Fibroblast of lung (primary cell): ENCODE measurements around the gene NCKAP5. TPM values are rescaled to one million over a fixed set of nuclear protein-coding genes. Genes with fewer than 3 reads are reported as not detected.

Experiments used
- DNase-seq, 2 donors: peaks; one replicate each; pipeline versions ENCODE4 v3.0.0 to v3.0.0-alpha.2; 2010; ENCODE audit warnings: low read depth in 2 of 2
- H2AFZ ChIP-seq: 2 replicates; pipeline ENCODE4 v1.5.1; 2012; ENCODE audit warnings: low read length, control low read depth, inconsistent platforms
- H3K27ac ChIP-seq: 2 replicates; pipeline ENCODE4 v1.5.1; 2011; ENCODE audit warnings: low read length, control low read depth; ENCODE audit not compliant: insufficient read depth
- H3K27me3 ChIP-seq: 2 replicates; pipeline ENCODE4 v1.5.1; 2011; ENCODE audit warnings: mild to moderate bottlenecking, low read length; ENCODE audit not compliant: control insufficient read depth, insufficient read depth
- H3K36me3 ChIP-seq: 2 replicates; pipeline ENCODE4 v1.5.1; 2011; ENCODE audit warnings: low read length; ENCODE audit not compliant: control insufficient read depth, insufficient read depth
- H3K4me1 ChIP-seq: 2 replicates; pipeline ENCODE4 v1.5.1; 2011; ENCODE audit warnings: low read length; ENCODE audit not compliant: control insufficient read depth, insufficient read depth; ENCODE audit errors: extremely low read depth
- H3K4me2 ChIP-seq: 2 replicates; pipeline ENCODE4 v1.5.1; 2011; ENCODE audit warnings: low read length, control low read depth; ENCODE audit not compliant: insufficient read depth; ENCODE audit errors: extremely low read depth
- H3K4me3 ChIP-seq, 4 experiments: fragments of 200-600 bp in 1 of 4; sonication (generic) in 1 of 4; replicated peaks in 1 of 4; 2 replicates each; pipeline ENCODE4 v1.5.1; 2011 to 2016; ENCODE audit warnings: low read length in 4 of 4, low read depth in 3 of 4, mild to moderate bottlenecking in 3 of 4, control low read depth in 2 of 4, inconsistent platforms in 1 of 4, mixed read lengths in 1 of 4; ENCODE audit not compliant: insufficient read depth in 1 of 4; ENCODE audit errors: control extremely low read depth in 1 of 4
- H3K79me2 ChIP-seq: 2 replicates; pipeline ENCODE4 v1.5.1; 2012; ENCODE audit warnings: mild to moderate bottlenecking, low read length, inconsistent platforms; ENCODE audit not compliant: control insufficient read depth, insufficient read depth
- H3K9ac ChIP-seq: 2 replicates; pipeline ENCODE4 v1.5.1; 2011; ENCODE audit warnings: mild to moderate bottlenecking, low read length, control low read depth; ENCODE audit not compliant: insufficient read depth
- H3K9me3 ChIP-seq: 2 replicates; pipeline ENCODE4 v1.5.1; 2012; ENCODE audit warnings: low read depth, low read length; ENCODE audit not compliant: control insufficient read depth, insufficient read depth
- H4K20me1 ChIP-seq: 2 replicates; pipeline ENCODE4 v1.5.1; 2011; ENCODE audit warnings: low read length; ENCODE audit not compliant: control insufficient read depth, insufficient read depth; ENCODE audit errors: extremely low read depth
- CTCF ChIP-seq, 2 donors: IDR thresholded peaks in 1 of 2; conservative IDR thresholded peaks in 1 of 2; 1 replicate in 1 of 2; 2 replicates in 1 of 2; pipeline ENCODE4 v1.5.1; 2011 to 2012; ENCODE audit warnings: low read length in 2 of 2, control low read depth in 1 of 2, inconsistent platforms in 1 of 2, low read depth in 1 of 2, mild to moderate bottlenecking in 1 of 2
- EZH2 ChIP-seq: IDR thresholded peaks from 2 replicates; pipeline ENCODE4 v1.5.1; 2012; ENCODE audit warnings: low read length, control low read depth, mild to moderate bottlenecking; ENCODE audit errors: missing control alignments
- polyA plus RNA-seq, 2 donors: library from polyadenylated mRNA; depleted of rRNA in 1 of 2; stranded (reverse) in 1 of 2; unstranded in 1 of 2; fragments of >200 nt; gene quantifications; 2 replicates each; pipeline ENCODE4 v1.2.1, GENCODE V29; 2011 to 2012; ENCODE audit warnings: missing spikeins in 1 of 2
- total RNA-seq: library from RNA; depleted of rRNA; stranded (reverse); fragments of >200 nt; gene quantifications from 2 replicates; pipeline ENCODE4 v1.2.1, GENCODE V29; 2014

NCKAP5 gene
- total and polyA plus RNA-seq, 2 donors (not counting 1 experiment from before 2014, with no cell fraction given) = 2.6 to 6.2 TPM

GRCh38 chr2:133607679-133608078 is 39.4 kb upstream of the NCKAP5 start:
- Histone ChIP-seq H3K9me3 (no peaks in the 10 kb centered on the region), H3K4me3 (no peak overlapping the region), H3K4me2 (no peak overlapping the region), H4K20me1 (no peaks in the 10 kb centered on the region), H3K27ac (no peak overlapping the region), H3K36me3 (no peaks in the 10 kb centered on the region), H3K79me2 (no peaks in the 10 kb centered on the region), H3K9ac (no peak overlapping the region), H3K27me3 (no peaks in the 10 kb centered on the region), H2AFZ (no peak overlapping the region), H3K4me1 (peaks cover under 1% of the 10 kb centered on the region)
- DNase-seq = peak in 1 of 2 donors; percentile 86
- no peak for TF ChIP-seq CTCF (conservative IDR thresholded peaks at IDR 0.05 in 1 of 2, IDR thresholded peaks at IDR 0.05 in 1 of 2; ENCODE audit: low read depth in 1 of 2, low read length in 2 of 2)
- TF ChIP-seq EZH2 = no peak

- Histone ChIP-seq H3K27ac (no peak overlapping the region), H3K4me2 (no peak overlapping the region), H4K20me1 (no peaks in the 10 kb centered on the region), H3K79me2 (no peaks in the 10 kb centered on the region), H3K9ac (no peak overlapping the region), H3K27me3 (no peaks in the 10 kb centered on the region), H3K4me3 (no peak overlapping the region), H3K36me3 (no peaks in the 10 kb centered on the region), H2AFZ (no peak overlapping the region), H3K9me3 (no peaks in the 10 kb centered on the region), H3K4me1 (peaks cover 4% of the 10 kb centered on the region)
- no peak for TF ChIP-seq CTCF (conservative IDR thresholded peaks at IDR 0.05 in 1 of 2, IDR thresholded peaks at IDR 0.05 in 1 of 2; ENCODE audit: low read depth in 1 of 2, low read length in 2 of 2)
- TF ChIP-seq EZH2 = no peak
- no peak for DNase-seq
Observed at GRCh38 chr2:133606616-133607015, 38.4 kb upstream of the NCKAP5 start.

- Histone ChIP-seq H3K79me2 (no peaks in the 10 kb centered on the region), H3K36me3 (no peaks in the 10 kb centered on the region), H3K9ac (no peak overlapping the region), H3K4me2 (peak overlapping the region; percentile 6), H3K27ac (no peak overlapping the region), H2AFZ (no peak overlapping the region), H3K27me3 (no peaks in the 10 kb centered on the region), H4K20me1 (no peaks in the 10 kb centered on the region), H3K4me3 (no peak overlapping the region), H3K9me3 (no peaks in the 10 kb centered on the region), H3K4me1 (peaks cover 4% of the 10 kb centered on the region)
- no peak for DNase-seq
- TF ChIP-seq EZH2 (no peak), CTCF (conservative IDR thresholded peaks at IDR 0.05 in 1 of 2, IDR thresholded peaks at IDR 0.05 in 1 of 2; ENCODE audit: low read depth in 1 of 2, low read length in 2 of 2) (no peak)
Observed at GRCh38 chr2:133605766-133606137, 37.5 kb upstream of the NCKAP5 start.
